HG02588 (cell line): ENCODE data around the gene SH2D3A.
"Not testable (repeated sequence)": the region's sequence is repeated elsewhere in the genome, so short reads cannot be mapped to it uniquely, and the experiment has no call there.

Experiments used
- ATAC-seq: cut with Tn5 transposase; IDR thresholded peaks from one replicate; pipeline ENCODE4 v1.9.1; 2021; ENCODE audit warnings: mild to moderate bottlenecking, moderate library complexity; ENCODE audit not compliant: unreplicated experiment

Gene SH2D3A

DNA sequence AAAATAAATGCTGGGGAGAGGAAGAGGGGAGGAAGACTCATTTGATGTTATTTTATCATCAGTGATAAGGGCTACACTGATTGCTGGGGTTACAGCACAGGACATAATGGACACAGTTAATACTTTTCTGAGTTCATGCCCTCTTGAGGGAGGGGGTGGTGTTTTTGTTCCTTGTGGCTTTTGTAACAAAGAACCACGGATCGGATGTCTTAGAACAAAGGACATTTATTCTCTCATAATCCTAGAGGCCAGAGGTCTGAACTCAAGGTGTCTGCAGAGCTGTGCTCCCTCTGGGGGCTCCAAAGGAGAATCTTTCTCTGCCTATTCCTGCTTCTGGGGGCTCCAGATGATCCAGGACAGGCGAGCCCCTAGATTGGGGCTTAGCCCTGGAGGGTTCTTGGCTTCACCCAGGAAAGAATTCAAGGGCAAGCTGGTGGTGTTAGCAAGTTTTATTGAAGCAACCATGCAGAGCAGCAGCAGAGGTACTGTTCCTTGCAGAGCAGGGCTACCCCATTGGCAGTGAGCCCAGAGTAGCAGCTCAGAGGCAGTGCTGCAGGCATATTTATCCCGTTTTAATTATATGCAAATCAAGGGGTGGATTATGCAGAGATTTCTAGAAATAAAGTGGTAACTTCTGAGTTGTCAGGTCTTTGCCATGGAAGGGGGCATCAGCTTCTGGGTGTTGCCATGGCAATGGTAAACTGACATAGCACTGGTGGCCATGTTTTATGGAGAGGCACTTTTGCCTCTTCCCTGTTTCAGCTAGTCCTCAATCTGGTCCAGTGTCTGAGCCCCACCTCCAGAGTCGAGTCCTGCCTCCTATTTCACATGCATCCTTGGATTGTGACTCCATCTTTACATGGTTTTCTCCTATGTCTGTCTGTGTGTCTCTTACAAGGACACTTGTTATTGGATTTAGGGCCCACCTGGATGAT, 23.2 kb upstream of the SH2D3A start:
- no peak for ATAC-seq

DNA sequence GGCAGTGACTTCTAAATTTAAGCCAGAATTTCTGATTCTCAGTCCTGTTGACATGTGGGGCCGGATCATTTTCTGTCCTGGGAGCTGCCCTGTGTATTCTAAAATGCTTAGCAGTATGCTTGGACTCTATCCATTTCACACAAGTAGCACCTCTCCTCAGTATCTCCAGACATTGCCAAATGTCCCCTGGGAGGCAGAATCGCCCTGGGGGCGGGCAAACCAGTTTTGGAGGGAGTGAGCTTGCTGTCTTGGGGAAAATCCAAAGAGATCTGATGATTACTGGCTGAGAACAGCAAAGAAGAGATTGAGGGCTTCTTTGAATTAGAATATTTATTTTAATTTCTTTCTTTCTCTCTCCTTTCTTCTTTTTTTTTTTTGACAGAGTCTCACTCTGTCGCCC, 21.7 kb upstream of the SH2D3A start:
- no peak for ATAC-seq

DNA sequence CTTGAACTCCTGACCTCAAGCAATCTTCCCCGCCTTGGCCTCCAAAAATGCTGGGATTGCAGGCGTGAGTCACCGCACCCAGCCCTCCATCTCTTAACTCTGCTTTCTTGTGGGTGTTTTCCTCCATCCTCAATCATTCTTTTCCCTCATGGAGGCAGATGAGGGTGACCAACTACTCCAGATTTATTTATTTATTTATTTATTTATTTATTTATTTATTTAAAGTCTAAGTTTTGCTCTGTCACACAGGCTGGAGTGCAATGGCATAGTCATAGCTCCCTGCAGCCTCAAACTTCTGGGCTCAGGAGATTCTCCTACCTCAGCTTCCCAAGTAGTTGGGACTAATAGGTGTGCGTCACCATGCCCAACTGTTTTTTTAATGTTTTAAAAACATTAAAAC, 20.2 kb upstream of the SH2D3A start:
- ATAC-seq: no peak

DNA sequence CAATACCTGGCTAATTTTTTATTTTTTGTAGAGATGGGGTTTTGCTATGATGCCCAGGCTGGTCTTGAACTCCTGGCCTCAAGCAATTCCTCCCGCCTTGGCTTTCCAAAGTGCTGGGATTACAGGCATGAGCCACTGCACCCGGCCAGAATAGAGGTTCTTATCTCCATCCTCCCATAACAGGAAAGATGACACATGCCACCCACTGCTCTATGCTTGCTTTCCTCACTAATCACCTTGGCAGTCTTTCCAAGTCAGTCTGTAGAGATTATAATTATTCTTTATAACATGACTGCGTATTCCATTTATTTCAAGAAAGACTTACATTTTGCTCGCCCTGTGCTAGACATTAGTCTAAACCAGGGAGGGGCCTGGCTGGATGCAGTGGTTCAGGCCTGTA, 12.0 kb upstream of the SH2D3A start:
- ATAC-seq: no peak

DNA sequence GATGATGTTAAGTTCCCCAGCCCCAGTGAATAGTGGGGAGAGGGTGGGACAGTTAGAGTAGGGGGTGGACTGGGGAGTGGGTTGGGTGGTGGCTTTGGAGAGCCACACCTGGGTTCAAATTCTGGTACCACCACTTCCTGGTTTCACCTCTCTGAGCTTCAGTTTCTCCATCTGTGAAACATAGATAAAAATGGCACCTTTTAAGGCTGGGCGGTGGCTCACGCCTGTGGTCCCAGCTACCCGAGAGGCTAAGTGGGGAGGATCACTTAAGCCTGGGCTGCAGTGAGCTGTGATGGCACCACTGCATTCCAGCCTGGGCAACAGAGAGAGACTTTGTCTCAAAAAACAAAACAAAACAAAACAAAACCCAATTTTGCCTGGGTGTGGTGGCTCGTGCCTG, 11.2 kb upstream of the SH2D3A start:
- no peak for ATAC-seq

DNA sequence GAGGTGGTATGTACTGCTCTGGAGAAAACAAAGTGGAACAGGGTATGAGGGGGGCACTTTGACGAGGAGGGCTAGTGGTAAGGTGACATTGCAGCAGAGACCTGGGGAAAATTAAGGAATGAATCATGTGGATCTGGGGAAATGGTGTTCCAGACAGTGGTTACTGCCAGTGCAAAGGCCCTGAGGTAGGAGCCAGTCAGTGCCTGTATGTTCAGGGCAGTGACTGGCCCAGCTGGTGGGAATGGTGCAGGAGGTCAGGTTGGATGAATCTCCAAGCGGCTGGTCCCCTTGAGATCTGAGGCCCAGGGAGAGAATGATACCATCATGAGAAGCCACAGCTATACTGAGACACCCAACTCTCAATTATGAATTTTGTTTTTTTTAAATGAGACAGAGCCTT, 10.2 kb upstream of the SH2D3A start:
- ATAC-seq: no peak

DNA sequence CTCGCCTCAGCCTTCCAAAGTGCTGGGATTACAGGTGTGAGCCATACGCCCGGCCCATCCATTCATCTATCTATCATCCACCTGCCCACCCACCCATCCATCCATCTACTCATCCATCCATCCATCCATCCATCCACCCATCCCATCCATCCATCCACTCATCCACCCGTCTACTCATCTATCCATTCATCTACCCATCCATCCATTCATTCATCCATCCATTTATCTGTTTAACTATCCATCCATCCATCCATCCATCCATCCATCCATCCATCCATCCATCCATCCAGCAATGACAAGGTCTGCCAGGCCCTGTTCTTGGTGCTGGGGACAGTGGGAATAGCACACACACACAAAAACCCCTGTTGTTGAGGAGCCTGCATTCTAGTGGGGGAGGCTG, 9.8 kb upstream of the SH2D3A start:
- no peak for ATAC-seq

DNA sequence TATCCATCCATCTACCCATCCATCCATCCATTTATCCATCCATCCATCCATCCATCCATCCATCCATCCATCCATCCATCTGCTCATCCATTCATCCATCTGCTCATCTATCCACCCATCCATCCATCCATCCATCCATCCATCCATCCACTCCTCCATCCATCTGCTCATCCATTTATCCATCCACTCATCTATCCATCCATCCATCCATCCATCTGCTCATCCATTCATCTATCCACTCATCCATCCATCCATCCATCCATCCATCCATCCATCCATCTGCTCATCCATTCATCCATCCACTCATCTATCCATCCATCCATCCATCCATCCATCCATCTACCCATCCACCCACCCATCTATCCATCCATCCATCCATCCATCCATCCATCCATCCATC, 8.8 kb upstream of the SH2D3A start:
- ATAC-seq: not testable (repeated sequence)

DNA sequence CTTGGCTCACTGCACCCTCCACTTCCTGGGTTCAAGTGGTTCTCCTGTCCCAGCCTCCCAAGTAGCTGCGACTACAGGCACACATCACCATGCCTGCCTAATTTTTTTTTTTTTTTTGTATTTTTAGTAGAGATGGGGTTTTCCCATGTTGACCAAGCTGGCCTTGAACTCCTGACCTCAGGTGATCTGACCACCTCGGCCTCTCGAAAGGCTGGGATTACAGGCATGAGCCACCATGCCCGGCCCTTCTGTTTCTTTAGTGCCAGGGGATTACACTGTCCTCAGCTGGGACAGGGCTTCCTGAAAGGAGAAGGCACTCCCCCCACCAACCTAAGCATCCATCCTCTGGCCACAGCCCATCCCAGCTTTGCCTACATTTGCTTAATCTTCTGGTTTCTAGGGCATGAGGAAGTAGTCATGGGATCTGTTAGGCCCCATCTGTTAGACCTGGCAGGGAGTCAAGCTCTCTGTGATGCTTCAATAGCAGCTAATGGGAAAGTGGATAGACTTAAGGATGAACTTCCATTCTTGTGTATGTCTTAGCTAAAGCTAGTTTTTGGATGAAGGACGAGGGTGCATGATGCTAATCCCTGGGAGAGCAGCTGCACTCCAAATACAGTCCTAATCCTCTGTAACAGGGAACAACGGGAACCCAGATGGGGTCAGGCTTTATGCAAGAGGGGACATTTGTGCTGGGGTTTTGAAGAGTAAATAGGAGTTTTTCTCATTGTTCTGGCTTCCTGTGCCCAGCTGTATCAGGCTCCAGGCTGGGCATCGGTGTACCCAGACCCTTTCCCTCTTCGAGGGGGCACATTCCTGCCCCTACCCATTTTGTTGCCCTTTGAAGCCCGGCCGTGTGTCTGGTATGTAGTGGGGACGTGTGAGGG, 7.8 kb upstream of the SH2D3A start:
- ATAC-seq: no peak

DNA sequence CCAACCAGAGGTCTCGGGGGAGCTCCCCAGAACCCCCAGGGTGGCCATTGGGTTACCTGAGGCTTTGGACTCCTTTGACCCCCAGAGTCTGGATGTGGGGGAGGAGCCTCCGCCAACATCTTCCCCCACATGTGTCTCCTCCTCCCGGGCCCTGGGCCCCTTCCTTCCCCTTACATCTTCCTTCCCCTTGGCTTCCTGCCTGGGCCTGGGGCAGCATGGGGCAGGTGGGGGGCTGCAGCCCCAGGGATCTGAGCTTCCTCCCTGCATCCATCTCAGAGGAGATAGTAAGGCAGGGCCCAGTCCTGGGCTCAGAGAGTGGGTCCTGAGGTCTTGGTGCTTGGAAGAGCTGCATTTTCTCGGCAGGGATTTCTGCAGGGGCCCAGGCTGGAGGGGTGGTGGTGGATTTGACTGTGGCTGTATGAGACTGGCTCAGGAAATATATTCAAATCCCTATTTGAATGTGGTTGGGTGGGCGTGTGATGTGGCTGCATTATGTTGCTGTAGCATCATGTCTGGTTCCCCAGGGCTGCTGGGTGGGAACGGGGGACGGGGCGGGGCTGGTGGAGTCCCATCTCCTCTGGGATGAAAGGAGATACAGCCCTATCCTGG, 6.2 kb upstream of the SH2D3A start:
- ATAC-seq: no peak

DNA sequence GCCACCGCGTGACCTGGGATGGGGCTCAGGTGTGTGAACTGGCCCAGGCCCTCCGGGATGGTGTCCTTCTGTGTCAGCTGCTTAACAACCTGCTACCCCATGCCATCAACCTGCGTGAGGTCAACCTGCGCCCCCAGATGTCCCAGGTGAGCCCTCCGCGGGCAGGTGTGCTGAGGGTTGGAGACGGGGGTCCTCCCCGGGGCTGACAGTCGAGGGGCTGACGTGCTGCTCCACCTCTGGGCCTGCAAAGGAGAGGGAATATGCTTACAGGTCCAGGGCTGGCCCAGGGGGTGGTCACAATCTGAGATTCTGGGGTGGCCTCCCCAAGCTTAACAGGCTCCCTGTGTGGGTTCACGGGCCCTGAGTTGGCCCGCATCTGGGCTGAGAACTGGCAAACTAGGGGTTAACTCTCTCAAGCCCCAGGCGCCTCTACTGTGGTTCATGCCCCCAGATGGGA, 5.7 kb upstream of the SH2D3A start:
- ATAC-seq: no peak

DNA sequence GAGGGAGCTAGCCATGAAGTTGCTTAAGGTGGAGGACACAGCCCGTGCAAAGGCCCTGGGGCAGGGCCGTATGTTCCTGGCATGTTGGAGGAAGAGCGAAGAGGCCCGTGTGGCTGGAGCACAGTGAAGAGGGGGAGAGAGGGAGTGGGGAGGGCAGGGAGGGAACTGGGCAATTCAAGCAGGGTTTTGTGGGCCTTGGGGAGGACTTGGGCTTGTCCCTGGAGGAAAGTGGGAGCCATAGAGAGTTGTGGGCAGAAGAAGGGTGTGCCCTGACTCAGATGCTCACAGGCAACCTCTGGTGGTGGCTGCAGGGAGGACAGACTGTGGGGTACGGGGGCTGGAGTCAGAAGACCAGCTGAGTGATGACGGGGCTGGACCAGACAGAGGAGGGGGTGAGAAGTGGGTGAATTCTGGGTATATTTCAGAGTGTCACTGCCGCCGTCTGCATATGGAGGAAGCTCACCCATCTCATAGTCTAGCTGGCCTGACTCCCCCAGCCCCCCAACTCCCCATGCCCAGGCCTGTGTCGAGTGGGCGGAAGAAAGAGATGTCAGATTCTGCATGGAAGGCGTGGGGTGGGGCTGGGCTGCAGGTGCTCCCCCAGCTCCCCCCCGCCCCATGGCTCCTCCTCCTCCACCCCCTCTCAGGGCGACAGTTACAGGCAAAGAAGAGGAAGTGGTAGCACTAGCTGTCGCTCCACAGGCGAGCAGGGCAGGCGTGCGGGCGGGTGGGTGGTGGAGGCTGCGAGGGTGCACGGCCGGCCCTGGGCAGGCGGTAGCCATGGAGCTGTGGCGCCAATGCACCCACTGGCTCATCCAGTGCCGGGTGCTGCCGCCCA, 5.0 kb upstream of the SH2D3A start, which contains the start of gene VAV1:
Gene VAV1 (plus strand): TSS at position 681 of the 838 bp plus-strand sequence. CDS start 100 bp downstream, at position 781.
- no peak for ATAC-seq

DNA sequence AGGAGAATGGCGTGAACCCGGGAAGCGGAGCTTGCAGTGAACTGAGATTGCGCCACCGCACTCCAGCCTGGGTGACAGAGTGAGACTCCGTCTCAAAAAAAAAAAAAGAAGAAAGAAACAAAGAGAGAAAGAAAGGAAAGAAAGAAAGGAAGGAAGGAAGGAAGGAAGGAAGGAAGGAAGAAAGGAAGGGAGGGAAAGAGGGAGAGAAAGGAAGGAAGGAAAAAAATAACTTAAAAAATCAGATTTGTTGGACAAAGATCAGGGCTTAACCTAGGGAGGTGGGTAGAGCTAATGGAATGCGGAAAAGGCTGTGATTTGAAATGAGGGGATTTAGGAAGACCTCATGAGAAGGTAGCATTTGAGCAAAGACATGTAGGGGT, 4.4 kb upstream of the SH2D3A start:
- not testable (repeated sequence) for ATAC-seq

DNA sequence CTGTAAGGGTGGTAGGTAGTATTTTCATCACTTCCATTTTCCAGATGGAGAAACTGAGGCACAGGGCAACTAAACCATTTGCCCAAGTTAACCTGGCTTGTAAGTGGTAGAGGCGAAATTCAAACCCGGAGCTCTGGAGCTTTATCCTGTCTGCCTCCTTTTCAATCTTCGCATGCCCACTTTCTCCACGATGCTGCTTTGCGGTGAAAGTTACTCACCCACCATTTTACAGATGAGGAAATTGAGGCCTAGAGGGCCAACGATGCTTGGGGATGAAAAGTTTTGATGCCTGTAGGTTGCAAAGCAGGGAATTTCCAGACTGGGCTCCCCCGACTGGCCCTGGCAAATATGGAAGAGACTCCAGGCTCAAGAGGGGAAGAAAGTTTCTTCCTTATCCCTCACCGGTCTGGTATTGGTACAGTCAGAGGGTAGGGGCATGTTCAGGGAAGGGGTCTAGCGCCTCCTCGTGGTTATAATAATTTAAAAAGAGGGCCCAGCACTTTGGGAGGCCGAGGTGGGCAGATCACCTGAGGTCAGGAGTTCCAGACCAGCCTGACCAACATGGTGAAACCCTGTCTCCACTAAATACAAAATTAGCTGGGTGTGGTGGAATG, 1.9 kb upstream of the SH2D3A start:
- no peak for ATAC-seq

DNA sequence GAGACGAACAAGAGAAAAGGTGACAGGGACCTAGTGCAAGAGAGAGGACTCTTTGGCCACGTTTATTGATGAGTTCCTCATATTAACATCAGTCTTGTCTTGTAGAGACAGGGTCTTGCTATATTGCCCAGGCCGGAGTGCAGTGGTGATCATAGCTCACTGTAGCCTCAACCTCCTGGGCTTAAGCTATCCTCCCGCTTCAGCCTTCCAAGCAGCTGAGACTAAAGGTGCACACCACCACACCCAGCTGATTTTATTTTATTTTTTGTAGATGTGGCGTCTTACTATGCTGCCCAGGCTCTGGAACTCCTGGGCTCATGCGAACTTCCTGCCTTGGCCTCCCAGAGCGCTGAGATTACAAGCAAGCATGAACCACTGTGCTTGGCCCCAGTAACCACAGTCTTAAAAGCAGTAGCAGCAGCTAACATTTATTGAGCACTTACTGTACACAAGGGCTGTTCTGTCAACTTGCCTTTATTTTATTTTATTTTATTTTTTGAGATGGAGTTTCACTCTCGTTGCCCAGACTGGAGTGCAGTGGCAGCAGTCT, 1.1 kb upstream of the SH2D3A start:
- ATAC-seq: no peak

DNA sequence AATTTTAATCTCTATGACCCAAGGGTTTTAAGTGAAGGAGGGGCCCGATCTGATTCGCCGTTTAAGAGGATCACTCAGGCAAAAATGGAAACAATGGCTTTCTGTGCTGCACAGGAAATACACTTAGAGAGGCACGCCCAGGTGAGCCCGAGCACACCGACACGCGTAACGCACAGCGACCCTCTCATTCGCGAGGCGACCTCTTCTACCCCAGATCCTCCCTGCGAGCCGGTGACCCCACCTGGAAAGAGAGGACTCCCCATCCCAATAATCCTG, 216 bp downstream of the SH2D3A start:
- ATAC-seq: peak; percentile 9

DNA sequence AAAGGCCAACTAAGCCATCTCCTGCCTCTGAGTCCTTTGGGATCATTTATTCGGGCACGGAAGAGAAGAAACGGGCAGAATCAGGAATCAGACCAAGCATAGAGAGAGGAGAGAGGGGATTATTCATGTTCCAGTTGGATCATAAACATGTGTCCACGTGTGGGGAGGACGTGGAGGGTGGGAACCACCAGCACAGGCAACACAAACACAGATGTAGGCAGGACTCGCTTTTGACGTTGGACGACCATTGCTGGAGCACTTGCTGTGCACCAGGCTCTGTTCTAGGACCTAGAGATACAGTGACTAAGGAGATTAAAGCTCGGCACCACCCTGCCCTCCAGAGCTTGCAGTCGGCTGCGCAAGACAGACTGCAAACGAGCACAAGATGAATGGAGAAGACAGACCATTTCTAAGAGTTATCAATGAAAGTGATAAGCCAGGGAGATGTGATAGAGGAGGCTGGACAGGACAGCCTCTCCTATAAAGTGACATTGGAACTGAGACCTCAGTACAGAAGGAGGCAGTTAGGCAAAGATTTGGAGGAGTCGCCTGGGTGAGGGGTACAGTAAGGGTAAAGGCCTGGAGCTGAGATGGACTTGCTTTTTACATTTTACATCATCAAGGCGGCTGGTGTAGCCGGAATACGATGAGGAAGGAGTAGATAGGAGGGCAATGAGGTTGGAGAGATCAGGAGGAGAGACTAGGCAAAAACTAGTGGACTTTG, 716 bp downstream of the SH2D3A start:
- no peak for ATAC-seq

DNA sequence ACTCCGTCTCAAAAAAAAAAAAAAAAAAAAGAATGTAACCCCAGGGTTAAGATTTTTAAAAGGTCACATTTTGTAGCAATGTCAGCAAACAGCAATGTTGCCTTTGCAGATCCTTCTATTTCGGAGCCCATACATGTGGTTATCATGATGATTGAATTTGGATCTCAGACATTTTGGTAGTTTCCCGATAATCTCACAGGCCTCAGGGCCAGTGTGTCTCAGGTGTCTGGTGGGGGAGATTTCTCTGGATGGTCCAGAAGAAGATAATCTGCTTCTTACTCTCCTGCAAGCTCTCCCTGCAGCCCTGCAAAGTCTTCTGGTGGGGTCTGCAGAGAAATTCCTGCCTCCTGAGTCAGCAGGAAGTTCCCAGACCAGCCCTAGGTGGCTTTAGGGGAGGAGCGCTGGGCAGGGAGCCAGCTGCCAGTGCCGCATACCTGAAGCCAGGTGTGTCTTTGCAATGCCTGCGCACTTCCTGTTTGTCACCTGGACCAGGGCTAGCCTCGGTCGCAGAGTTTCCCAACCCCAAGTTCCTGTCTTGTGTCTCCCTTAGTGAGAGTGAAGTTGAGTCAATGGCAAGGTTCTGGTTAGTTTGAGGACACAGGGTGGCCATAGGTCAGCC, 1.4 kb downstream of the SH2D3A start:
- ATAC-seq: no peak
